Hepatocyte (in vitro differentiated cells): ENCODE data around the gene MYO3B.

Experiments
- CTCF ChIP-seq: fragments of 200-600 bp; sonication (generic); IDR thresholded peaks from 2 replicates; pipeline ENCODE4 v1.5.1; 2016; ENCODE audit warnings: antibody characterized with exemption, mild to moderate bottlenecking; ENCODE audit not compliant: poor library complexity
- EZH2 ChIP-seq: fragments of 200-600 bp; sonication (generic); IDR thresholded peaks from 2 replicates; pipeline ENCODE4 v1.6.1; 2016; ENCODE audit warnings: antibody characterized with exemption, mild to moderate bottlenecking, borderline replicate concordance
- EZH2phosphoT487 ChIP-seq: fragments of 200-600 bp; sonication (generic); IDR thresholded peaks from one replicate; pipeline ENCODE4 v1.6.1; 2018; ENCODE audit warnings: antibody characterized with exemption, mild to moderate bottlenecking, low read depth, moderate library complexity; ENCODE audit not compliant: unreplicated experiment, severe bottlenecking

GRCh38 chr2:170227951-170228350 lies 50.0 kb downstream of the MYO3B start:
- TF ChIP-seq CTCF, result no peak
- TF ChIP-seq EZH2, result no peak
- TF ChIP-seq EZH2phosphoT487, result no peak
